Astrocyte (in vitro differentiated cells and primary cell): Measurements from ENCODE around the gene KRTCAP2.

Source experiments
- CTCF ChIP-seq: IDR thresholded peaks from 2 replicates; pipeline ENCODE4 v1.5.1; 2011; ENCODE audit warnings: low read depth, mild to moderate bottlenecking, inconsistent platforms, low read length, moderate library complexity; ENCODE audit not compliant: insufficient read depth
- EZH2 ChIP-seq: IDR thresholded peaks from 2 replicates; pipeline ENCODE4 v1.6.1; 2012; ENCODE audit warnings: mild to moderate bottlenecking, low read length, inconsistent platforms; ENCODE audit not compliant: insufficient read depth

GRCh38 chr1:155121249-155121648 lies 51.9 kb downstream of the KRTCAP2 start:
- TF ChIP-seq CTCF, result no peak
- TF ChIP-seq EZH2, result no peak
